IMR-90 (cell line): Measurements from ENCODE around the gene SEMA5A. TPM values are rescaled to one million over a fixed set of nuclear protein-coding genes. Genes with fewer than 3 reads are reported as not detected.

Experiments used
- ATAC-seq: fragments of 200-7000 bp; cut with Tn5 transposase; 2 replicates; pipeline ENCODE4 v1.9.1; 2020; ENCODE audit warnings: low read depth, mild to moderate bottlenecking, moderate library complexity
- BruUV-seq: library from RNA; stranded (reverse); fragments of 400-500 nt; replicated peaks from 2 replicates; lab custom pipeline; 2021; lab: Mats Ljungman, UMichigan
- CTCF ChIA-PET: fragments of 300-600 bp; formaldehyde crosslinking; extraction: SDS; loops from one replicate; lab custom pipeline; 2021; ENCODE audit warnings: antibody characterized with exemption; lab: Yijun Ruan, JAX
- POLR2A ChIA-PET: fragments of 300-600 bp; sonication (Branson Sonifier 250); formaldehyde crosslinking; loops from one replicate; lab custom pipeline; 2022; ENCODE audit warnings: antibody characterized with exemption; ENCODE audit not compliant: unreplicated experiment; lab: Charles Lee
- DNase-seq: peaks from one replicate; pipeline ENCODE4 v3.0.0; 2013
- H2AFZ ChIP-seq: replicated peaks from 2 replicates; pipeline ENCODE3; 2013; ENCODE audit warnings: low read length, mild to moderate bottlenecking; ENCODE audit not compliant: poor library complexity
- H2AK5ac ChIP-seq: 2 replicates; pipeline ENCODE4 v1.6.1; 2013; ENCODE audit warnings: low read depth, low read length, inconsistent platforms
- H2AK9ac ChIP-seq: replicated peaks from 2 replicates; pipeline ENCODE3; 2013; ENCODE audit warnings: mild to moderate bottlenecking, low read depth, low read length, moderate library complexity; ENCODE audit not compliant: poor library complexity
- H2BK120ac ChIP-seq: 2 replicates; pipeline ENCODE4 v1.6.1; 2013; ENCODE audit warnings: low read depth, low read length, inconsistent platforms
- H2BK15ac ChIP-seq: 3 replicates; pipeline ENCODE4 v1.6.1; 2013; ENCODE audit warnings: low read depth, low read length, inconsistent platforms
- H2BK20ac ChIP-seq: 2 replicates; pipeline ENCODE4 v1.6.1; 2013; ENCODE audit warnings: low read depth, mild to moderate bottlenecking, inconsistent platforms, low read length, moderate library complexity
- H2BK5ac ChIP-seq: 2 replicates; pipeline ENCODE4 v1.6.1; 2013; ENCODE audit warnings: mild to moderate bottlenecking, low read depth, low read length, inconsistent platforms; ENCODE audit not compliant: poor library complexity, severe bottlenecking
- H3K14ac ChIP-seq: replicated peaks from 2 replicates; pipeline ENCODE4 v1.6.1; 2013; ENCODE audit warnings: low read depth, low read length, inconsistent platforms
- H3K18ac ChIP-seq: 2 replicates; pipeline ENCODE4 v1.6.1; 2013; ENCODE audit warnings: low read depth, low read length, control low read depth
- H3K23ac ChIP-seq: 2 replicates; pipeline ENCODE4 v1.6.1; 2013; ENCODE audit warnings: low read depth, low read length, inconsistent platforms
- H3K27ac ChIP-seq: 2 replicates; pipeline ENCODE4 v1.5.1; 2013; ENCODE audit warnings: mild to moderate bottlenecking, control low read depth, low read length; ENCODE audit not compliant: insufficient read depth
- H3K27me3 ChIP-seq: 2 replicates; pipeline ENCODE4 v1.6.1; 2013; ENCODE audit warnings: low read length; ENCODE audit not compliant: control insufficient read depth, insufficient read depth
- H3K36me3 ChIP-seq: 2 replicates; pipeline ENCODE4 v1.6.1; 2013; ENCODE audit warnings: low read length, mixed read lengths; ENCODE audit not compliant: control insufficient read depth, insufficient read depth
- H3K4ac ChIP-seq: 2 replicates; pipeline ENCODE4 v1.6.1; 2013; ENCODE audit warnings: low read depth, low read length, inconsistent platforms
- H3K4me1 ChIP-seq: 2 replicates; pipeline ENCODE4 v1.6.1; 2013; ENCODE audit warnings: low read length, mixed read lengths; ENCODE audit not compliant: control insufficient read depth, insufficient read depth
- H3K4me2 ChIP-seq: 2 replicates; pipeline ENCODE4 v1.6.1; 2013; ENCODE audit warnings: low read depth, mild to moderate bottlenecking, control low read depth, low read length, moderate library complexity
- H3K4me3 ChIP-seq: 2 replicates; pipeline ENCODE4 v1.5.1; 2013; ENCODE audit warnings: low read depth, mild to moderate bottlenecking, control low read depth, low read length, moderate library complexity; ENCODE audit not compliant: insufficient read depth
- H3K56ac ChIP-seq: 2 replicates; pipeline ENCODE4 v1.6.1; 2013; ENCODE audit warnings: low read length, inconsistent platforms; ENCODE audit not compliant: insufficient read depth; ENCODE audit errors: extremely low read depth
- H3K79me1 ChIP-seq, 2 experiments: 2 replicates each; pipeline ENCODE4 v1.6.1; 2013; ENCODE audit warnings: low read length in 2 of 2, inconsistent platforms in 1 of 2, low read depth in 1 of 2
- H3K9ac ChIP-seq: 2 replicates; pipeline ENCODE4 v1.6.1; 2013; ENCODE audit warnings: low read depth, low read length, control low read depth
- H3K9me1 ChIP-seq: 2 replicates; pipeline ENCODE4 v1.6.1; 2013; ENCODE audit warnings: low read length, inconsistent platforms; ENCODE audit not compliant: insufficient read depth
- H3K9me3 ChIP-seq: 2 replicates; pipeline ENCODE4 v1.6.1; 2013; ENCODE audit warnings: low read length; ENCODE audit not compliant: control insufficient read depth, insufficient read depth
- H4K20me1 ChIP-seq: 2 replicates; pipeline ENCODE4 v1.6.1; 2013; ENCODE audit warnings: low read length, inconsistent platforms; ENCODE audit not compliant: insufficient read depth
- H4K5ac ChIP-seq: 2 replicates; pipeline ENCODE4 v1.6.1; 2013; ENCODE audit warnings: mild to moderate bottlenecking, low read depth, low read length, control low read depth
- H4K8ac ChIP-seq, 2 experiments: 2 replicates each; pipeline ENCODE4 v1.6.1; 2013; ENCODE audit warnings: low read depth in 2 of 2, low read length in 2 of 2, control low read depth in 1 of 2, inconsistent platforms in 1 of 2
- H4K91ac ChIP-seq: 2 replicates; pipeline ENCODE4 v1.6.1; 2013; ENCODE audit warnings: low read depth, low read length, inconsistent platforms; ENCODE audit not compliant: insufficient read depth
- BHLHE40 ChIP-seq: fragments of 150-350 bp; IDR thresholded peaks from 2 replicates; pipeline ENCODE4 v1.6.1; 2016; ENCODE audit warnings: mild to moderate bottlenecking, low read depth, low read length
- CEBPB ChIP-seq: IDR thresholded peaks from 2 replicates; pipeline ENCODE4 v1.6.1; 2012; ENCODE audit warnings: low read depth, low read length, improper control_type of control experiment
- CHD1 ChIP-seq: IDR thresholded peaks from 2 replicates; pipeline ENCODE4 v1.6.1; 2012; ENCODE audit warnings: low read depth, low read length, improper control_type of control experiment
- CTCF ChIP-seq: conservative IDR thresholded peaks from 2 replicates; pipeline ENCODE4 v1.5.1; 2012; ENCODE audit warnings: mild to moderate bottlenecking, low read depth, low read length, improper control_type of control experiment
- ELK1 ChIP-seq: fragments of 150-350 bp; IDR thresholded peaks from 2 replicates; pipeline ENCODE4 v1.6.1; 2016; ENCODE audit warnings: low read depth, mild to moderate bottlenecking, low read length, moderate library complexity, borderline replicate concordance
- FOS ChIP-seq: fragments of 150-350 bp; IDR thresholded peaks from 2 replicates; pipeline ENCODE4 v1.6.1; 2016; ENCODE audit warnings: low read depth, low read length
- MAFK ChIP-seq: IDR thresholded peaks from 2 replicates; pipeline ENCODE4 v1.6.1; 2012; ENCODE audit warnings: low read depth, low read length, improper control_type of control experiment
- MAZ ChIP-seq: IDR thresholded peaks from 2 replicates; pipeline ENCODE4 v1.6.1; 2012; ENCODE audit warnings: low read depth, mild to moderate bottlenecking, low read length, improper control_type of control experiment, moderate library complexity, borderline replicate concordance
- MXI1 ChIP-seq: IDR thresholded peaks from 2 replicates; pipeline ENCODE4 v1.6.1; 2012; ENCODE audit warnings: low read depth, mild to moderate bottlenecking, low read length, moderate library complexity, borderline replicate concordance
- NFE2L2 ChIP-seq: fragments of 150-350 bp; IDR thresholded peaks from 2 replicates; pipeline ENCODE4 v1.6.1; 2016; ENCODE audit warnings: low read depth, mild to moderate bottlenecking, low read length
- POLR2A ChIP-seq: IDR thresholded peaks from 2 replicates; pipeline ENCODE4 v1.6.1; 2012; ENCODE audit warnings: mild to moderate bottlenecking, low read depth, low read length
- RAD21 ChIP-seq: IDR thresholded peaks from 2 replicates; pipeline ENCODE4 v1.6.1; 2012; ENCODE audit warnings: low read length, improper control_type of control experiment
- RCOR1 ChIP-seq: IDR thresholded peaks from 2 replicates; pipeline ENCODE4 v1.6.1; 2012; ENCODE audit warnings: mild to moderate bottlenecking, low read length, improper control_type of control experiment; ENCODE audit not compliant: insufficient replicate concordance
- RFX5 ChIP-seq: IDR thresholded peaks from 2 replicates; pipeline ENCODE4 v1.8.0; 2012; ENCODE audit warnings: low read depth, mild to moderate bottlenecking, low read length, moderate library complexity
- SMC3 ChIP-seq: fragments of 150-350 bp; IDR thresholded peaks from 2 replicates; pipeline ENCODE4 v1.6.1; 2016; ENCODE audit warnings: low read depth, mild to moderate bottlenecking, antibody characterized with exemption, low read length, moderate library complexity
- USF2 ChIP-seq: fragments of 150-350 bp; IDR thresholded peaks from 2 replicates; pipeline ENCODE4 v1.6.1; 2017; ENCODE audit warnings: mild to moderate bottlenecking, antibody characterized with exemption, low read length, low read depth
- WGBS, 2 experiments: methylation state at CpG; one replicate each; pipeline versions ENCODE4 v1.1.5 to v1.1.7; 2013; ENCODE audit warnings: missing lambda C conversion rate in 2 of 2; ENCODE audit not compliant: insufficient read length in 1 of 2; ENCODE audit errors: extremely low coverage in 2 of 2; 5-methylcytosine and 5-hydroxymethylcytosine counted together
- dilution Hi-C: fragments of 300-500 bp; cut with HindIII; formaldehyde crosslinking; loops from one replicate; pipeline ENCODE4 v1.14.3; 2018; ENCODE audit warnings: low sequenced_read_pairs; ENCODE audit not compliant: unreplicated experiment
- in situ Hi-C: fragments of 300-500 bp; cut with MboI; formaldehyde crosslinking; loops from 3 replicates; pipeline ENCODE4 v1.14.3; 2019; ENCODE audit warnings: low sequenced_read_pairs, inconsistent platforms, mixed read lengths
- intact Hi-C: fragments of 100-400 bp; cut with micrococcal nuclease; formaldehyde crosslinking; loops from 2 replicates; pipeline ENCODE4 v1.10.0; 2022
- polyA plus RNA-seq, 3 experiments: library from polyadenylated mRNA; depleted of rRNA; stranded (reverse); fragments of >200 nt; gene quantifications; 2 replicates each; pipeline ENCODE4 v1.2.3, GENCODE V29; 2012; ENCODE audit warnings: low replicate concordance in 1 of 3
- total RNA-seq: library from RNA; depleted of rRNA; stranded (reverse); fragments of >200 nt; gene quantifications from 2 replicates; pipeline ENCODE4 v1.2.3, GENCODE V29; 2012

SEMA5A gene
- total and polyA plus RNA-seq, 2 of the 4 experiments (the other 2 are of a cell fraction): 8.2 to 9.9 TPM

- Histone ChIP-seq H3K9ac (no peak overlapping the region), H3K27ac (no peak overlapping the region), H3K4me2 (no peak overlapping the region), H3K4me1 (peaks cover 7% of the 10 kb centered on the region), H2BK5ac (no peak overlapping the region), H3K9me3 (peaks cover 10% of the 10 kb centered on the region), H4K5ac (no peak overlapping the region), H3K79me1 (peaks cover 13 to 74% of the 10 kb centered on the region in 2 experiments), H4K8ac (no peak overlapping the region), H3K23ac (no peak overlapping the region), H3K4me3 (no peak overlapping the region), H3K27me3 (no peaks in the 10 kb centered on the region), H2BK15ac (no peak overlapping the region), H2BK120ac (no peak overlapping the region), H3K36me3 (no peaks in the 10 kb centered on the region), H3K18ac (no peak overlapping the region), H3K9me1 (peaks cover 7% of the 10 kb centered on the region), H2BK20ac (no peak overlapping the region), H2AK9ac (no peak overlapping the region), H2AFZ (no peak overlapping the region), H2AK5ac (no peak overlapping the region), H3K56ac (no peak overlapping the region), H3K14ac (no peak overlapping the region), H3K4ac (0 out of 2 replicates have a peak overlapping the region, but pooled peaks have one; percentile 16), H4K91ac (no peak overlapping the region), H4K20me1 (no peaks in the 10 kb centered on the region; the same call in 1 of the 2 replicates)
- ATAC-seq (no peak), DNase-seq (peak; percentile 25)
- ChIA-PET POLR2A (interaction anchor here (0.6 kb wide), 1 partner anchor 9 kb away, joined by 3 read pairs; no protein-coding TSS in a partner anchor), CTCF (no interaction called here)
- intact Hi-C loops (no loop called here), dilution Hi-C loops (no loop called here), in situ Hi-C loops (no loop called here)
- no CpG with 5 or more reads among the region's 7 CpGs for WGBS, 2 experiments
- BruUV-seq: no TSS peak
- no peak for TF ChIP-seq CHD1
- no peak for TF ChIP-seq NFE2L2
- no peak for TF ChIP-seq MAZ
- TF ChIP-seq CTCF: no peak
- no peak for TF ChIP-seq POLR2A
- no peak for TF ChIP-seq RFX5
- TF ChIP-seq ELK1: no peak
- TF ChIP-seq USF2: no peak
- TF ChIP-seq CEBPB: no peak
- TF ChIP-seq RCOR1: no peak
- TF ChIP-seq SMC3: no peak
- TF ChIP-seq MAFK: no peak
- TF ChIP-seq MXI1: no peak
- TF ChIP-seq BHLHE40: no peak
- TF ChIP-seq FOS: no peak
- TF ChIP-seq RAD21: no peak
Measured at GRCh38 chr5:9479361-9479760, 66.5 kb downstream of the SEMA5A start.
